EL (cell line): ENCODE data around the gene AP4B1.
A peak's percentile ranks its signal among the peaks of the same experiment; 100 is the strongest.
"Not testable (repeated sequence)": the region's sequence is repeated elsewhere in the genome, so short reads cannot be mapped to it uniquely, and the experiment has no call there.

Source experiments
- DNase-seq: peaks from one replicate; pipeline ENCODE4 v3.0.0-alpha.2; 2016

AP4B1 gene

GRCh38 chr1:113904674-113905434, at the start of gene AP4B1, which contains the start of gene DCLRE1B:
Gene AP4B1 (minus strand): TSS chr1:113904799. CDS start chr1:113904717, 82 bp downstream.
Gene DCLRE1B (plus strand): TSS chr1:113905326. CDS start chr1:113905587, 261 bp downstream.
- DNase-seq: peak; percentile 100

- no peak for DNase-seq
Observed at GRCh38 chr1:113951719-113952118, 47.1 kb upstream of the AP4B1 start.

- DNase-seq: no peak
Observed at GRCh38 chr1:113950908-113951307, 46.3 kb upstream of the AP4B1 start.

- peak; percentile 21 for DNase-seq
Observed at GRCh38 chr1:113949007-113949406, 44.4 kb upstream of the AP4B1 start.

- DNase-seq: not testable (repeated sequence)
Observed at GRCh38 chr1:113948151-113948550, 43.6 kb upstream of the AP4B1 start.

GRCh38 chr1:113947388-113948107, 42.9 kb upstream of the AP4B1 start:
- no peak for DNase-seq

GRCh38 chr1:113946678-113947387, 42.2 kb upstream of the AP4B1 start:
- no peak for DNase-seq

- no peak for DNase-seq
Observed at GRCh38 chr1:113946112-113946511, 41.5 kb upstream of the AP4B1 start.

- no peak for DNase-seq
Observed at GRCh38 chr1:113945329-113945728, 40.7 kb upstream of the AP4B1 start.

GRCh38 chr1:113943028-113943811, 38.6 kb upstream of the AP4B1 start:
- no peak for DNase-seq

- DNase-seq: no peak
Observed at GRCh38 chr1:113942527-113942926, 37.9 kb upstream of the AP4B1 start.

- no peak for DNase-seq
Observed at GRCh38 chr1:113941245-113941559, 36.6 kb upstream of the AP4B1 start.

- no peak for DNase-seq
Observed at GRCh38 chr1:113940365-113941244, 36.0 kb upstream of the AP4B1 start.

GRCh38 chr1:113938192-113938591, 33.6 kb upstream of the AP4B1 start:
- DNase-seq: no peak

- no peak for DNase-seq
Observed at GRCh38 chr1:113937146-113937545, 32.5 kb upstream of the AP4B1 start.

GRCh38 chr1:113935970-113936369, 31.4 kb upstream of the AP4B1 start:
- DNase-seq: no peak

- no peak for DNase-seq
Observed at GRCh38 chr1:113935176-113935575, 30.6 kb upstream of the AP4B1 start.

- no peak for DNase-seq
Observed at GRCh38 chr1:113934511-113935055, 30.0 kb upstream of the AP4B1 start.

- no peak for DNase-seq
Observed at GRCh38 chr1:113934006-113934405, 29.4 kb upstream of the AP4B1 start.

GRCh38 chr1:113931451-113931851, 26.9 kb upstream of the AP4B1 start:
- DNase-seq: peak; percentile 46

- DNase-seq: peak; percentile 52
Observed at GRCh38 chr1:113930499-113931161, 26.0 kb upstream of the AP4B1 start.
